Naive thymus-derived CD4-positive, alpha-beta T cell (primary cell): ENCODE data around the gene STK31. TPM values are rescaled to one million over a fixed set of nuclear protein-coding genes. Genes with fewer than 3 reads are reported as not detected.
"Not testable (repeated sequence)": the region's sequence is repeated elsewhere in the genome, so short reads cannot be mapped to it uniquely, and the experiment has no call there.

ENCODE experiments used
- ATAC-seq: fragments of 150-1000 bp; cut with Tn5 transposase; 2 replicates; pipeline ENCODE4 v1.10.0; 2021; ENCODE audit warnings: mild to moderate bottlenecking, moderate library complexity
- CTCF ChIA-PET: fragments of 350-600 bp; sonication (Branson Sonifier 250); formaldehyde crosslinking; loops from one replicate; lab custom pipeline; 2021; ENCODE audit warnings: antibody characterized with exemption; lab: Charles Lee
- POLR2A ChIA-PET: fragments of 350-600 bp; sonication (Branson Sonifier 250); formaldehyde crosslinking; loops from one replicate; lab custom pipeline; 2021; ENCODE audit warnings: antibody characterized with exemption, inconsistent platforms; lab: Charles Lee
- DNase-seq, 9 donors: peaks; one replicate each; pipeline versions ENCODE4 v3.0.0 to v3.0.0-alpha.2; 2020 to 2022; ENCODE audit warnings: mixed read lengths in 1 of 9
- H3K27ac ChIP-seq: one replicate; pipeline ENCODE4 v1.7.0; 2013; ENCODE audit warnings: mild to moderate bottlenecking, low read depth, low read length, moderate library complexity
- H3K27me3 ChIP-seq, 2 donors: one replicate each; pipeline ENCODE4 v1.7.0; 2013; ENCODE audit warnings: low read length in 2 of 2, mild to moderate bottlenecking in 2 of 2, moderate library complexity in 2 of 2; ENCODE audit not compliant: control insufficient read depth in 2 of 2, insufficient read depth in 2 of 2
- H3K36me3 ChIP-seq, 3 experiments: 1 replicate in 2 of 3; 2 replicates in 1 of 3; pipeline ENCODE4 v1.7.0; 2013; ENCODE audit warnings: low read length in 3 of 3, mild to moderate bottlenecking in 3 of 3, moderate library complexity in 1 of 3; ENCODE audit not compliant: insufficient read depth in 3 of 3, control insufficient read depth in 2 of 3
- H3K4me1 ChIP-seq, 2 donors: one replicate each; pipeline ENCODE4 v1.7.0; 2013; ENCODE audit warnings: low read length in 2 of 2, mild to moderate bottlenecking in 2 of 2, moderate library complexity in 1 of 2; ENCODE audit not compliant: control insufficient read depth in 2 of 2, insufficient read depth in 2 of 2
- H3K4me3 ChIP-seq: 2 replicates; pipeline ENCODE4 v1.7.0; 2013; ENCODE audit warnings: mild to moderate bottlenecking, low read length
- H3K9me3 ChIP-seq, 3 experiments: 1 replicate in 2 of 3; 2 replicates in 1 of 3; pipeline ENCODE4 v1.7.0; 2013; ENCODE audit warnings: low read length in 3 of 3; ENCODE audit not compliant: control insufficient read depth in 2 of 3
- H3K27ac Mint-ChIP-seq, 9 donors: one replicate each; pipeline ENCODE4 v1.8.0; 2020 to 2022; ENCODE audit warnings: mixed read lengths in 9 of 9, mild to moderate bottlenecking in 8 of 9, moderate library complexity in 5 of 9, inconsistent platforms in 2 of 9
- H3K27me3 Mint-ChIP-seq, 5 donors: one replicate each; pipeline ENCODE4 v1.8.0; 2021 to 2022; ENCODE audit warnings: mixed read lengths in 5 of 5, mild to moderate bottlenecking in 1 of 5
- H3K36me3 Mint-ChIP-seq, 5 donors: one replicate each; pipeline ENCODE4 v1.8.0; 2020 to 2022; ENCODE audit warnings: mixed read lengths in 5 of 5, mild to moderate bottlenecking in 3 of 5, inconsistent platforms in 1 of 5
- H3K4me1 Mint-ChIP-seq, 7 donors: one replicate each; pipeline ENCODE4 v1.8.0; 2020 to 2022; ENCODE audit warnings: mixed read lengths in 7 of 7, mild to moderate bottlenecking in 3 of 7, inconsistent platforms in 1 of 7
- H3K4me3 Mint-ChIP-seq, 10 donors: one replicate each; pipeline ENCODE4 v1.8.0; 2020 to 2022; ENCODE audit warnings: mild to moderate bottlenecking in 10 of 10, mixed read lengths in 10 of 10, moderate library complexity in 6 of 10, inconsistent platforms in 2 of 10
- H3K9me3 Mint-ChIP-seq, 11 donors: one replicate each; pipeline ENCODE4 v1.8.0; 2020 to 2022; ENCODE audit warnings: mixed read lengths in 11 of 11, mild to moderate bottlenecking in 4 of 11, inconsistent platforms in 1 of 11, moderate library complexity in 1 of 11
- intact Hi-C, 2 donors: fragments of 100-400 bp; cut with micrococcal nuclease; formaldehyde crosslinking; loops; one replicate each; pipeline ENCODE4 v1.15.1; 2023
- polyA plus RNA-seq, 2 donors: library from polyadenylated mRNA; unstranded; fragments of 300-500 nt; fragmentation: Illumina TruSeq; gene quantifications; one replicate each; pipeline ENCODE4 v1.2.3, GENCODE V29; 2021
- total RNA-seq, 6 experiments: library from RNA in 5 of 6; stranded (reverse) in 5 of 6; gene quantifications; 1 replicate in 5 of 6; 2 replicates in 1 of 6; pipeline ENCODE4 v1.2.3 and lab custom pipeline; 2021 to 2026

STK31 gene
- total and polyA plus RNA-seq, 7 experiments from 2014 or later = 0.08 to 1.6 (median 0.70) TPM; not detected in 1

DNA sequence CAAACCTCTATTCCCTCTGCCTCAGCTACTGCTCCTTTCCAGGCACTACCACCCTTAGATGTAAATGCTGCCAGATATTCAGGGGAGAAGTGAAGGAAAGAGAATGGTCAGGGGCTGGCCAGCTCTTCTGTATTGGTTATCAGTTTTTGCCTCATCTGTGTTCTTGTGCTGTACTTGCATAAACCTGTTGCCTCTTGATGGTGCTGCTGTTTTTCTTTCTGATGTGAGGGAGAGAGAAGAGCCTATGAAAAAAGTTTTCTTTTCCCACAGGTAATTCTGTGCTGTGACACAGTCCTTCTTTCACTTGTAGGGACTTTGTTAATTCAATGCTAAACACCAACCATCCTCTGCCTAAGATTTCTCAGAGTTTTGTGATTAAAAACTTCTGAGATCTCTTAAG, 57.5 kb downstream of the STK31 start:
- ATAC-seq (no peak), DNase-seq (no peak)
- no peak overlapping the region for H3K27ac ChIP-seq
- H3K4me3 ChIP-seq = no peak overlapping the region
- H3K27ac Mint-ChIP-seq = no peak overlapping the region
- no peaks in the 10 kb centered on the region for H3K9me3 ChIP-seq
- CTCF ChIA-PET = no interaction called here
- no peaks in the 10 kb centered on the region for H3K4me1 Mint-ChIP-seq
- no peaks in the 10 kb centered on the region for H3K36me3 ChIP-seq
- H3K9me3 Mint-ChIP-seq = peaks cover 0 to 1% (median 0%) of the 10 kb centered on the region in 11 donors
- peaks cover 0 to 2% (median 0%) of the 10 kb centered on the region in 5 donors for H3K27me3 Mint-ChIP-seq
- POLR2A ChIA-PET = no interaction called here
- peaks cover 0 to 4% (median 0%) of the 10 kb centered on the region in 5 donors for H3K36me3 Mint-ChIP-seq
- H3K27me3 ChIP-seq = no peaks in the 10 kb centered on the region
- H3K4me1 ChIP-seq = no peaks in the 10 kb centered on the region
- H3K4me3 Mint-ChIP-seq = no peak overlapping the region
- intact Hi-C loops = no loop called here

- ChIA-PET POLR2A (no interaction called here), CTCF (no interaction called here)
- peaks cover 0 to 2% (median 0%) of the 10 kb centered on the region in 5 donors for H3K27me3 Mint-ChIP-seq
- Histone ChIP-seq H3K27me3 (no peaks in the 10 kb centered on the region), H3K4me1 (no peaks in the 10 kb centered on the region), H3K4me3 (no peak overlapping the region), H3K36me3 (no peaks in the 10 kb centered on the region), H3K9me3 (no peaks in the 10 kb centered on the region), H3K27ac (no peak overlapping the region)
- DNase-seq = no peak
- H3K9me3 Mint-ChIP-seq = peaks cover 0 to 3% (median 0%) of the 10 kb centered on the region in 11 donors
- no peaks in the 10 kb centered on the region for H3K4me1 Mint-ChIP-seq
- peaks cover 0 to 4% (median 0%) of the 10 kb centered on the region in 5 donors for H3K36me3 Mint-ChIP-seq
- no peak overlapping the region for H3K27ac Mint-ChIP-seq
- intact Hi-C loops = no loop called here
- no peak overlapping the region for H3K4me3 Mint-ChIP-seq
- ATAC-seq = no peak
Measured at GRCh38 chr7:23768022-23768421, 58.0 kb downstream of the STK31 start.

DNA sequence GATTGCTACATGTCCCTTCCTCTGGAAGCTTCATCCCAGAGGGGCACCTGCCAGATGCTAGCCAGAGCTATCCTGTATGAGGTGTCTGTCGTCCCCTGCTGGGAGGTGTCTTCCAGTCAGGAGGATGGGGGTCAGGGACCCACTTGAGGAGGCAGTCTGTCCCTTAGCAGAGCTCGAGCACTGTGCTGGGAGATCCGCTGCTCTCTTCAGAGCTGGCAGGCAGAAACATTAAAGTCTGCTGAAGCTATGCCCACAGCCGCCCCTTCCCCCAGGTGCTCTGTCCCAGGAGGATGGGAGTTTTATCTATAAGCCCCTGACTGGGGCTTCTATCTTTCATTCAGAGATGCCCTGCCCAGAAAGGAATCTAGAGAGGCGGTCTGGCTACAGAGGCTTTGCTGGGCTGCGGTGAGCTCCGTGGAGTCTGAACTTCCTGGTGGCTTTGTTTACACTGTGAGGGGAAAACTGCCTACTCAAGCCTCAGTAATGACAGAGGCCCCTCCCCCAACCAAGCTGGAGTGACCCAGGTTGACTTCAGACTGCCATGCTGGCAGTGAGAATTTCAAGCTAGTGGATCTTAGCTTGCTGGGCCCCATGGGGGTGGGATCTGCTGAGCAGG, 69.3 kb downstream of the STK31 start:
- ATAC-seq, DNase-seq, H3K36me3 Mint-ChIP-seq, intact Hi-C loops, CTCF ChIA-PET, H3K27me3 ChIP-seq, H3K4me1 ChIP-seq, H3K27me3 Mint-ChIP-seq, H3K4me1 Mint-ChIP-seq, POLR2A ChIA-PET, H3K4me3 Mint-ChIP-seq, H3K27ac Mint-ChIP-seq, H3K36me3 ChIP-seq, H3K4me3 ChIP-seq, H3K27ac ChIP-seq, H3K9me3 ChIP-seq: not testable (repeated sequence)
- H3K9me3 Mint-ChIP-seq = peaks cover 0 to 10% (median 1%) of the 10 kb centered on the region in 11 donors

- intact Hi-C loops = no loop called here
- Mint-ChIP-seq H3K27ac (no peak overlapping the region), H3K36me3 (peaks cover 0 to 4% (median 0%) of the 10 kb centered on the region in 5 donors), H3K27me3 (peaks cover 0 to 6% (median 0%) of the 10 kb centered on the region in 5 donors), H3K9me3 (peaks cover 0 to 3% (median 0%) of the 10 kb centered on the region in 11 donors), H3K4me1 (no peaks in the 10 kb centered on the region), H3K4me3 (no peak overlapping the region)
- DNase-seq (no peak), ATAC-seq (no peak)
- no peaks in the 10 kb centered on the region for H3K9me3 ChIP-seq
- no peak overlapping the region for H3K4me3 ChIP-seq
- no peak overlapping the region for H3K27ac ChIP-seq
- no peaks in the 10 kb centered on the region for H3K4me1 ChIP-seq
- ChIA-PET CTCF (no interaction called here), POLR2A (no interaction called here)
- no peaks in the 10 kb centered on the region for H3K27me3 ChIP-seq
- H3K36me3 ChIP-seq = no peaks in the 10 kb centered on the region
Measured at GRCh38 chr7:23783115-23783514, 73.1 kb downstream of the STK31 start.

DNA sequence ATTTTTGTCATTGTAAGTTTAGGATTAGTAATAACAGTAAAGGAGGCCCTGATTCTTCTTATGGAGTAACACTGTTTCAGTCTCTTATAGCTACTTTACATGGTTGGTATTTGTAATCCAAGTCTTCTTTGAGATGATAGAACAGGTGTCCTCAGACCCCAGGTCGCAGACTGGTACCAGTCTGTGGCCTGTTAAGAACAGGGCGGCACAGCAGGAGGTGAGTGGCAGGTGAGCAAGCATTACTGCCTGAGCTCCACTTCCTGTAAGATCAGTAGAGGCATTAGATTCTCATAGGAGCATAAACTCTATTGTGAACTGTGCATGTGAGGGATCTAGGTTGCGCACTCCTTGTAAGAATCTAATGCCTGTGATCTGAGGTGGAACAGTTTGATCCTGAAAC, 77.3 kb downstream of the STK31 start:
- no peaks in the 10 kb centered on the region for H3K4me1 Mint-ChIP-seq
- no peaks in the 10 kb centered on the region for H3K9me3 Mint-ChIP-seq
- H3K36me3 ChIP-seq = no peaks in the 10 kb centered on the region
- ATAC-seq = no peak
- H3K9me3 ChIP-seq = no peaks in the 10 kb centered on the region
- intact Hi-C loops = no loop called here
- no peaks in the 10 kb centered on the region for H3K27me3 ChIP-seq
- no peak overlapping the region for H3K27ac Mint-ChIP-seq
- H3K27me3 Mint-ChIP-seq = no peaks in the 10 kb centered on the region
- no peak overlapping the region for H3K4me3 ChIP-seq
- no peak for DNase-seq
- POLR2A ChIA-PET = no interaction called here
- H3K4me3 Mint-ChIP-seq = no peak overlapping the region
- CTCF ChIA-PET = no interaction called here
- no peak overlapping the region for H3K27ac ChIP-seq
- no peaks in the 10 kb centered on the region for H3K4me1 ChIP-seq
- H3K36me3 Mint-ChIP-seq = peaks cover 0 to 7% (median 4%) of the 10 kb centered on the region in 5 donors

- Mint-ChIP-seq H3K27ac (no peak overlapping the region), H3K4me3 (no peak overlapping the region), H3K9me3 (peaks cover 0 to 12% (median 7%) of the 10 kb centered on the region in 11 donors), H3K4me1 (no peaks in the 10 kb centered on the region), H3K27me3 (no peaks in the 10 kb centered on the region), H3K36me3 (peaks cover 0 to 10% (median 4%) of the 10 kb centered on the region in 5 donors)
- H3K36me3 ChIP-seq = no peaks in the 10 kb centered on the region
- no peak overlapping the region for H3K27ac ChIP-seq
- intact Hi-C loops = no loop called here
- ChIA-PET POLR2A (no interaction called here), CTCF (interaction anchor here (0.6 kb wide), 1 partner anchor 1560 kb away, joined by 3 read pairs; no protein-coding TSS in a partner anchor)
- H3K9me3 ChIP-seq = no peaks in the 10 kb centered on the region
- DNase-seq (no peak), ATAC-seq (no peak)
- no peaks in the 10 kb centered on the region for H3K4me1 ChIP-seq
- no peaks in the 10 kb centered on the region for H3K27me3 ChIP-seq
- no peak overlapping the region for H3K4me3 ChIP-seq
Measured at GRCh38 chr7:23788843-23789242, 78.8 kb downstream of the STK31 start.

- Histone ChIP-seq H3K27me3 (no peaks in the 10 kb centered on the region), H3K9me3 (peaks cover 0 to 11% (median 0%) of the 10 kb centered on the region in 3 experiments), H3K4me1 (no peaks in the 10 kb centered on the region), H3K36me3 (no peaks in the 10 kb centered on the region), H3K27ac (no peak overlapping the region), H3K4me3 (no peak overlapping the region)
- no peak overlapping the region for H3K27ac Mint-ChIP-seq
- ATAC-seq = no peak
- no peak overlapping the region for H3K4me3 Mint-ChIP-seq
- ChIA-PET POLR2A (no interaction called here), CTCF (no interaction called here)
- peaks cover 0 to 3% (median 0%) of the 10 kb centered on the region in 5 donors for H3K27me3 Mint-ChIP-seq
- intact Hi-C loops = no loop called here
- DNase-seq = no peak
- H3K36me3 Mint-ChIP-seq = peaks cover 0 to 20% (median 11%) of the 10 kb centered on the region in 5 donors
- no peaks in the 10 kb centered on the region for H3K4me1 Mint-ChIP-seq
- peaks cover 13 to 40% (median 21%) of the 10 kb centered on the region in 11 donors for H3K9me3 Mint-ChIP-seq
Measured at GRCh38 chr7:23791721-23792120, 81.7 kb downstream of the STK31 start.
